Tongue (tissue), 2 donors: ENCODE data around the gene FARS2. TPM values are rescaled to one million over a fixed set of nuclear protein-coding genes. Genes with fewer than 3 reads are reported as not detected.
A peak's percentile ranks its signal among the peaks of the same experiment; 100 is the strongest.

Experiments used
- DNase-seq: peaks from one replicate; pipeline ENCODE4 v3.0.0-alpha.2; 2015
- total RNA-seq: library from RNA; depleted of rRNA; stranded (reverse); fragments of >200 nt; gene quantifications from one replicate; pipeline ENCODE4 v1.2.3, GENCODE V29; 2014

FARS2 gene
- total RNA-seq, 1 donor from 2014 or later, result 38.8 TPM

DNA sequence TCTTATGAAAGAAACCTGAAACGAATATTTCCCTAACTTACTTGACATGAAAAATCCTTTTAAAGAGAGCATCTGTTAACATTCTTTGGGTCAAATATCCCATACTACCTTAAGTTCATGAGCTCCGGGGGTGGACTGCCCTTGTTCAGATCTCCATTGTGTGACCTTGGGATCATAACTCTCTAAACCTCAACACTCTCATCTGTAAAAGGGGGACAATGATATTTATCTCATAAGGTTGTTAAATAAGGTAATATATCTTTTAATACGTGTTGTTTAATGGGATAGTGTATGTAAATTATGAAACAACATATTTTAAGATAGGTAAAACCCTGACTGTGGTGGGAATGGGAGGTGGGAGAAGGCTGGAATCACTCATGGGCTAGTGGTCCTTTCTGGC, 326.3 kb downstream of the FARS2 start:
- no peak for DNase-seq

DNA sequence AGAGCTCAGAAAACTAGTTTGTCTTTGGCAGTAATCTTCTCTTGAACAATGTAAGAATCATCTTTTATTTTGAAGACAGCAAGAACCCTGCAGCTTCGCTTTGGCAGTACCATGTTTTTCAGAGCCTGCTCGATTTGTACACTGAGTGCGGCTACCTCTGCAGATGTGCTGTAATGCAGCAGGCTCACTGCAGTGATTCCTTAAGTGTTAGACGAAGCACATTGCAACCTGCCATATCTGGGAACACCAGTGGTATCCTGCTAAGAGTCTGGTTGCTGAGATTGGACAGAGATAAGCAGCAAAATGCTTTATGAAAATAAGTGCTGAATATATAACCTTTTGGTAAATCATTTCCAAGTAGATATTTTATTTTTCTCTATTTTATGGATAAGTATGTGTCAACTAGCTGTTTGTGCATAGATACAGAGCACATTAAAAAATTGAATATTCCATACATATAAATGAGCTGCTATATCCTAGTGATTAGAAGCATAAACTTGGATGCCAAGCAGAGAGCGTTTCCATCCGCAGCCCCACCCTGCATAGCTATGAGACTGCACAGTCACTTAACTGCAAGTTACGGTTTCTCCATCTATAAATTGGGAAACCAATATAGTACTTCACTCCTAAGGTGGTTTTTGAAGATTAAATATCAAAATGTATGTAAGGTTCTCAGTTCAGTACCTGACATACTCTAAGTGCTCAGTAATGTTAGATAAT, 328.3 kb downstream of the FARS2 start:
- no peak for DNase-seq

DNA sequence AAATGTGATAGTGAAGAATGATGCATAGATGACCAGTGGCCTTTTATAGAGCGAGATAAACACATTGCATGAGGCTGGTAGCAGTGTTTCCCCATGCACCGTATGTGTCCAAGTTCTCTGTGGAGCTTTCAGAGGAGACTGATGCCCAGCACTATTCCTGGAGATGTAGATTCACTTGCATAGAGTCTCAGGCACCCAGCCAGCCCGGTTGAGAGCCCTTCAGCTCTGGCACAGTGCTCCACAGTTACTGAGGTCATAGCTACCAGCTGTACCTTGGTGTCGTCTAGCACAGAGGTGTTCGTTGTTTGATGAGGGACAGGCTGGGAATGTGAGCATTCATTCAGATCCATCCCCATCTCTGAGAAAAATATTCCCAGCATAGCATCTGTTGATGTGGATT, 328.9 kb downstream of the FARS2 start:
- peak; percentile 14 for DNase-seq

DNA sequence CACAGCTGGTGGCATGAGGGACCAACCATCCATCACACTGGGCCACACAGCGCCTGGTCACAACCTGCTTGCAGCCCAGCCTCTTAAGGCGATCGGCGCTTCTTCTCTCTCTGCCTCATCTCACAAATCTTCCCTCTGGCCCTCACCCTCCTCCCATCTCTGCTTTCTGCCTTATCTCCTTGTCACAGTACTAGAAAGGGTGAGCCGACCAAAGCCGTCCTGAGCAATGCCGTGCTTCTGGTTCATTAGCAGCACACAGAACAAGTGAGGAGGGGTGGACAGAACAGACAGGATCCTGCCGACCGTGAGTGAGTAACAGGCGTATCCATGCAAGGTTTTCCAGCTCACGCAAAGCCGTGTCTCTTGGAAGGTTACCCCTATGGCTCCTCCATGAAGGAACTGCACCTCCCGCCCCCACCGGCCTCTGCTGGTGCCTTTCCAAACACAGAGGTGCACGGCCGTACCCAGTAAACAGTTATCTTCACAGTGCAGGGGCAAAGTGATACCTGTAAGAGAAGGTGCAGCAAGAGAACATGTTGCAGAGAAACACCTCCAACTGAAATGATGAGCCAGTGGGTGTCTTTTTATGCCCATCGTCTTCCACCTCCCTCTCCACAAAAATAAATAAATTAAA, 331.7 kb downstream of the FARS2 start:
- no peak for DNase-seq

DNA sequence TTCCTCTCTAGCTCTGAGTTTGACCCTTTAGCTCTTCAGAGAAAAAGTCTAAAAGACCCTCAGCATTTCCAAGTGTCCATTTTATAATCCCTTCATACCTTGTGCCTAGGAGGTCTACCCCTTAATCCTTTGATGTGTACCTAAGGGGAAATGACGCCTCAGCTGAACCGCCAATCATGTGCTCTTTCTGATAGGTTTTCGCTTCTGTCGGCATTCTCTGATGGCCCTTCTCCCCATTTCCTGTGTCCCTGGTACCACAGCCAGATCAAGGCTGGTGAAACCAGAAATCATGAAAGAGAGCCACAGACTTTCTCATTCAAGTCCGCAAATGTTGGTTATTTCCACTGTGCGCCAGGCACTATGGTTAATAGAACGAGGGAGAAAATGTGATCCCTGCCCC, 333.9 kb downstream of the FARS2 start:
- no peak for DNase-seq

DNA sequence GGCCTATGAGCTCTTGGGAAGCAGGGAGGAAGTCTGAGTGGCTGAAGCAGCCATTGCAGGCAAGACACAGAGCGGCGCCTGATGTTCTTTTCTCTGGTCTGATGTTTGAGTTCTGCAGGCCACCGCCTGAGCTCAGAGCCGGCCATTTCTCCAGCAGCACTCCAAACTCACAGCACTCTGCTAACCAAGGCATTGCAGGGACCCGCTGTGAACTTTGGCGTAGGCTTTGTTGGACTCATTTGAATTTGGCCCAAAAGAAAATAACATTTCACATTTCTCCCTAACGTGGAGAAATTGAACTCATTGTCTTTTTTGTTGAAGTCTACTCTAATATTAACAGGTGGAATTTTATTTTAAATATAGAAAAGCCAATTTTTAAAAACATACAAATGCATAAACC, 336.1 kb downstream of the FARS2 start:
- DNase-seq, result no peak

DNA sequence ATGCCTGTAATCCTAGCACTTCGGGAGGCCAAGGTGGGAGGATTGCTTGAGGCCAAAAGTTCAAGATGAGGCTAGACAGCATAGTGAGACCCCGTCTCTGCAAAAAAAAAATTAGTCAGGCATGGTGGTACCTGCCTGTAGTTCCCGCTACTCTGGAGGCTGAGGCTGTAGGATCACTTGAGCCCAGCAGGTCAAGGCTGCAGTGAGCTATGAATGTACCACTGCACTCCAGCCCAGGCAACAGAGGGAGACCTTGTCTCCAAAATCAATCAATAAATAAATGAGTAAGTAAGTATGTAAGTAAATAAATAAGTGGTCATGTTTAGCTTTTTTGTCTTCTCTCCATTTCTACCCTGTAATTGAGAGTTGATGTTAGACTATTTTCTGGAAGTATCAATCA, 336.8 kb downstream of the FARS2 start:
- no peak for DNase-seq

DNA sequence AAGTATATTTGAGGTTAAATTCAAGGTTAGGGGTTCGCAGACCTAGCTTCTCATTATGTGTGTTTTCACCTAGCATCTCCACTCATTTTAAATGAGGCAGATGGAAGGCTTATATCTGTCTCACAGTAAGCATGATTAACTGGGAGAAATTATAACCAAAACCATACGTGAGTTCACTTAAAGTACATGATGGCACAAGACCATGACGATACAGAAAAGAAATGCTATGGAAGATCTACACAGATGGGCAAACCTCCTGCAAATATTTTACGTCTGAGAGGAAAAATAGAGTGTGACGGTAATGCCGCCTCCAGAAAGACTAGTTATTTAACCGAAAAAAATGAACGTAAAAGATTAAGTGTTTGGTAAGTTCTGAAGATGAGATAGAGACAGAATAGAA, 337.8 kb downstream of the FARS2 start:
- no peak for DNase-seq

DNA sequence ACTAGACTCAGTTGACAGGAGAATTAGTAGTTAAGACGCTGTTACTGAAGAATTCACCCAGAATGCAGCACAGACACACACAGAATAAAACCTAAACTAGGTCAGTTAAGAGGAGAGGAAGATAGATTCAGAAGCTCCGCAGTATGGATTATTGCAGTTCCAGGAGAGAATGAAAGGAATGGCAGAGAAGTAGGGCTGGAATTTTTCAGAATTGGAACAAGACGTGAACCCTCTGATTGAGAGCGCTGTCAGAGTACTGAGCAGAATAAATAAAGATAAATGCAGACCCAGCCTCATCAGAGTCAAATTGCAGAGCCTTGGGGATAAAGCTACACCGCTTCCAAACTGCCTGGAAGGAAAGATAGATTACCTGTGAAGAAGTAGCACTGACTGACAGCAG, 344.6 kb downstream of the FARS2 start:
- no peak for DNase-seq

DNA sequence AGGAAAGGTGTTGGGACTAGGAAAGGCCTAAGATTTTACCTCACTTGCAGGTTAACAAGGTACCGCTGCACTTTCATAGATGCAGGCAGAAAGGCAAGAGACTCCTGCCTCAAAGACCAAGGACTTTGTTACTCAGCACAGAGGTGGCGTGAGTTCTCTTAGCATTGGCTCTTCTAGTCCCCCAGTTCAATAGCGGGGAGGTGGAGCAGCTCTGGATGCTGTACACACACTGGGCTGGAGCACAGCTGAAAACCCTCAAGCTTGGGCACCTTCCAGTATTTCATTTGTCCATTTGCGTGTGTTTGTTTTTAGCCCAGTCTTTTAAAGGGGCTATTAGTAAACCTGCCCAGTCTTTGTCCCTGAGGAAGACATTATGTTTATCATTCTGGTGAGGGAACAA, 345.2 kb downstream of the FARS2 start:
- no peak for DNase-seq

DNA sequence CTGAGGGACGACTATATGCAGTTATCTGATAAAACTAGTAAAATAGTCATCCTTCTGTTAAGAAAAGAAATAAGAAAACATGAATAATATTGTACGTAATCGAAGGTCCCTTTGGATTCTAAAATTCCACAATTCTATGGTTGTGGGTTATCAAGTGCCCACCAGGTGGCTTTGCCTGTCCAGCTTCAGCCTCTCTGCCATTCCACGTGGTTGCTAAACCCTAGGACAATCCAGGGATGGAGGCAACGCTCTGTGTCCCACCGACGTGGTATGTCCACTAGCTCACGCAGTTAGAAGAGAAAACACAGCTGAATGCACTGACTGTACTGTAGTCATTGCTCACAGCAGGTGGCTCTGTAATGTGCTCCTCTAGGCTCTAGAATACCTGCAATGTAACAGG, 349.3 kb downstream of the FARS2 start:
- no peak for DNase-seq

DNA sequence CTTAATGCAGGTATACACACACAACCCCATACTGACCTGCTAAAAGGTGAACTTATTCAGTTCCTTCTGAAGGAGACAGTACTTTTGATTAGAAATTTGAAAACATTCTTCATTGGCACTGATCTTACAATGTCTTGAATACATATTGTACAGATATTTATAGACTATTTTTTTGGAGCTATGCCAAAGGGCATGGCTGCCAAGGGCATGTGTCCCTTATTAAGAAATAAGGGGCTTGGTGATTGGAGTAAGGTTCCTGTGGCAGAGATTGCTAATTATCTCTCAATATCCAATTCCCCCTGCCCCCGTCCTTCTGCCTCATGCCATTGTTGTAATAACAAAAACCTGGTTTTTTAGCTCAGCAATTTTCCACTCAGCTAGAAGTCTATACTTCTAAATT, 355.9 kb downstream of the FARS2 start:
- DNase-seq, result peak; percentile 19

DNA sequence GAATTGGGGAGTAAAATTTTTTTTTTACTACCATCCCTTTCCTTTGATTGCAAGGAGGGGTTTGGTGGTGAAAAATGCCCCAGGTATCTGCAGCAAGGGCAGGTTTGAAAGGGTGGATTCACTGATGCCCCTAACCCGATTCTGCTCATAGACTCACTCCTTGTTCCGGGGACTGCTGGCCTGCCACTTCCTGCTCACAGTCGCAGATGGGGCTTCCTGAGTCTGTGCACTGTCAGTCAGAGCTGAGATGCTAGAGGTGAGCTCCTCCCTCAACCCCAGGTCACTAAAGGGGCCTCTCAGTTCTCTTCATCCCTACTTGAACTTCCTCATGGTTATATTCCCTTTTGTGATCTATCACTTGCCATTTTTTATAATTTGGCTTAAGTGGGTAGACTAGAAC, 357.9 kb downstream of the FARS2 start:
- DNase-seq, result no peak

DNA sequence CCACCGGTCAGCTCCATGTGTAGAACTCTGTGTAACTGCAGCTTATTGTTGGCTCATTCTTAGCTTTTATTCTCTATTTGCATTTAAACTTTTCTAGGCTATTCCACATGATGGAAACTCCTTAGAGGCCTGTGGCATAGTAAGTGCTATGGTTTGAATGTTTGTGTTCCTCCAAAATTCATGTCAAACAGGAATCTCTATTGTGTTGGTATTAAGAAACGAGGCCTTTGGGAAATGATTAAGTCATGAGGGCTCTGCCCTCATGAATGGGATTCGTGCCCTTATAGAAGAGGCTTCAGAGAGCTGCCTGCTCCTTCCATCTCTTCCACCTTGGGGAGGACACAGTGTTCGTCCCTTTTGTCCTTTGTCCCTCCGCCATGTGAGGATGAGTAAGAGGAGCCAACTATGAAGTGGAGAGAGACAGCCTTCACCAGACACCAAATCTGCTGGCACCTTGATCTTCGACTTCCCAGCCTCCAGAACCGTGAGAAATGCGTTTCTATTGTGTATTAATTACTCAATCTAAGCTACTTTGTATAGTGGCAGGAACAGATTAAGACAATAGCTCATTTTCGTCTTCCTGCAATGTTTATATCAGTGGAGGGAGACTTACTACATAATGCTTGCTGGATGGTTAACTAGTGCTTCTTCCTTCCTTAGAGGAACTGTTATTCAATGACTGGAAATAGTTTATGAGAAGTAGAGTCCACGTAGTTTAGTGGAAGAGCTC, 361.1 kb downstream of the FARS2 start:
- DNase-seq, result no peak

DNA sequence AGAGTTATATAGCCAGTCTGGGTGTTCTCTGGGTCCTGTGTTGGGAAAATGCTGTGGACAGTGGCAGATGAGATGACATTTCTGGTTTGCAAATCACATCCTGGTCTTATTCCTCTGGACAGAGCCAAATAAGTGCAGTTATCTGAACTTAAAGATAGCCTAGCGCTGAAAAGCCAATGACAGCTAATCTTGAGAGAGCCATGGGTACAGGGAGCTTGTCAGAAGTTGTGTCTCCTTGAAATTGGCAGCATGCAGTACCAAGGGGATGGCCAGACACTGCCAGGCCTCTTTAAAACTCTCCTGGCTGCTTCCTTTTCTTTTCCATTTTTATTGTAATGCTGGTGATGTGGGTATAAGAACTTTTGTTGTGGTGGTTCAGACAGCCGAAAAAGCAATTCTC, 362.5 kb downstream of the FARS2 start:
- no peak for DNase-seq

DNA sequence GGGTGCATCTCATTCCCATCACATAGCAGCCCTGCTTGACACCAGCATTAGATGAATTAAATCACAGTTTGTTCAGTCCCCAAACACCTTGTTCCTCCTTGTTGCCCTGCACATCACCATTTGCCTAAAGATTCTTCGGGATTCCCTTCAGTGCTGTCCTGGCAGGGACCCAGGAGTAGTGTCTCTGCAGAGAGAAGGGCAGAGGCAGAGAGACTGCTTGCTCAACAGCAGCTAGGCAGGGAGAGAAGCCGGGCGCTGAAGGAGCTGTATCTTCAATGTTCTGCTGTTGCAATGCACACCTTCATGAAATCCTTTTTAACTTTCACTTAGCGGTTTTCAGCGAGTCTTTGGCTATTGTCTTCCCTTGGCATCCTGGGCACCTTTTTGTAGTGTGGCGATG, 362.9 kb downstream of the FARS2 start:
- DNase-seq, result no peak

DNA sequence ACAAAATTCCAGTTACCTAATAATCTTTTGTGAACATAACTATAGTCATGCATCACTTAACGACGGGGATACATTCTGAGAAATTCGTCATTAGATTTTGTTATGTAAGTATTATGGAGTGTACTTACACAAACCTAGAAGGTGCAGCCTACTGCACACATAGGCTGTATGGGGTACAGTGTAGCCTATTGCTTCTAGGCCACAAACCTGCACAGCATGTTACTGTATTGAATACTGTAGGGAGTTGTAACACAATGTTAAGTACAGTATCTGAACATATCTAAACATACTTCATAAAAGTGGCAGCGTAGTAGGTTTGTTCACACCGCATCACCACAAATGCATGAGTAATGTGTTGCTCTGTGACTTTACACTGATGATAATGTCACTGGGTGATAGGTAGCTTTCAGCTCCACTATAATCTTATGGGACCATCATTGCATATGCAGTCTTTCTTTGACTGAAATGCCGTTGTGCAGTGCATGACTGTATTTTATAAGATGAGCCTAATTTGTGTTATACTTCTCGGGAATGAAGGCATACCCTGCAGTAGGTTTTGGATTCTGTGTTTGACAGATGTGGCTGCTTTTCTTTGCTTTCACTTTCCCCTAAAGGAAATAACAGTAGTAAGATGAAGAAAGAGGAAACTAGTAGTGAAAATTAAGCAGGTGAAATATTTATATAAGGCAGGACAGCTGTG, 365.6 kb downstream of the FARS2 start:
- DNase-seq, result no peak

DNA sequence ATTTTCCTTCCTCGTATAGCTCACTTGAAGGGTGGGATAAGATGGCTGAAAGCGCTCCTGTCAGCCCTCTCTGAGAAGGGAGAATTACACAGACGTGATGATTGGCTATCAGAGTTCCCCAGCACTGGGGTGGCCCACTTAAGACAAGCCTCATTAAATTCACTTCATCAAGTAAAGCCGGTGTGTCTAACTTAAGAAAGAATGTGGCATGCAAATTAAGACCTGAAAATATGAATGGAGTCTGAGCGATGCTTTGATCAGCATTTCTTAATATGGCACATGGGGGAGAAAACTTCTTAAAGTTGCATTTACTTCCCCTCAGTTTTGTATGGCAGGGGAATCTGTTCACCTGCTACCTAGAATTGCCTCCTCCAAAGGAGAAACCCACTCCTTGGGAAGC, 369.3 kb downstream of the FARS2 start:
- DNase-seq, result no peak

DNA sequence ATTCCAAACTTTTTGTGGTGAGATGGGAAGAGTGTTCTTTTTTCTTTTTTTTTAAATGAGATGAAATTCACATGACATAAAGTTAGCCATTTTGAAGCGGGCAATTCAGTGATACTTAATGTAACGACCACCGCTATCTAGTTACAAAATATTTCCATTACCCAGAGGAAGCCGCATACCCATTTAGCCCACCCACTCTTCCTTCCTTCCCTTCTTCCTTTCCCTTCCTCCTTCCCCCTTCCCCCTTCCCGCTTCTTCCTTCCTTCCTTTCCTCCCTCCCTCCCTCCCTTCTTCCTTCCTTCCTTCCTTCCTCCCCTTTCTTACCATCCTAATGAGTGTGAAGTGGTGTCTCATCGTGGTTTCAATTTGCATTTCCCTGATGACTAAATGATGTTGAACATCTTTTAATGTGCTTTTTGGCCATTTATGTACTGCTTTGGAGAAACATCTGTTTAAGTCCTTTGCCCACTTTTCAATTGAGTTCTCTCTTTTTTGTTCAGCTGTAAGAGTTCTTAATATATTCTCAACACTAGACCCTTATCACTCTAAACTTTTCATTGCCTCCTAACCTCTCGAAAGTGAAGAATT, 371.1 kb downstream of the FARS2 start:
- no peak for DNase-seq

DNA sequence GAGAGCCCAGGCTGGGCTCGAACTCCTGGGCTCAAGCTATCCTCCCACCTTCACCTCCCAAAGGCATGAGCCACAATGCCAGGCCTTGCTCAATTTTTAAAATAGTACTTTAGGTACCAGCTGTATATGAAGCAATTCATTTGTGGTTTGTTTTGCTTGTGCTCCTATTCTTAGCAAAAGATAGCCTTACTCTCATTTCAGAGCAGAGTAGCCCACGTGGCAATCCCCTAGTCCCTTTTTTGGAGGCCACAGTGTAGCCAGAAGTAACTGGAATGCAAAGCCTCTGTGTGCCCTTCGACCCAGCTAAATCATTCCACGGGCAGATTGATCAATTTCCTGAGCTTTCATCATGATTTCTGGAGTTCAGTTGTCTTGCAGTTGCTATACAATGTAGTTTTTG, 373.2 kb downstream of the FARS2 start:
- DNase-seq, result no peak

DNA sequence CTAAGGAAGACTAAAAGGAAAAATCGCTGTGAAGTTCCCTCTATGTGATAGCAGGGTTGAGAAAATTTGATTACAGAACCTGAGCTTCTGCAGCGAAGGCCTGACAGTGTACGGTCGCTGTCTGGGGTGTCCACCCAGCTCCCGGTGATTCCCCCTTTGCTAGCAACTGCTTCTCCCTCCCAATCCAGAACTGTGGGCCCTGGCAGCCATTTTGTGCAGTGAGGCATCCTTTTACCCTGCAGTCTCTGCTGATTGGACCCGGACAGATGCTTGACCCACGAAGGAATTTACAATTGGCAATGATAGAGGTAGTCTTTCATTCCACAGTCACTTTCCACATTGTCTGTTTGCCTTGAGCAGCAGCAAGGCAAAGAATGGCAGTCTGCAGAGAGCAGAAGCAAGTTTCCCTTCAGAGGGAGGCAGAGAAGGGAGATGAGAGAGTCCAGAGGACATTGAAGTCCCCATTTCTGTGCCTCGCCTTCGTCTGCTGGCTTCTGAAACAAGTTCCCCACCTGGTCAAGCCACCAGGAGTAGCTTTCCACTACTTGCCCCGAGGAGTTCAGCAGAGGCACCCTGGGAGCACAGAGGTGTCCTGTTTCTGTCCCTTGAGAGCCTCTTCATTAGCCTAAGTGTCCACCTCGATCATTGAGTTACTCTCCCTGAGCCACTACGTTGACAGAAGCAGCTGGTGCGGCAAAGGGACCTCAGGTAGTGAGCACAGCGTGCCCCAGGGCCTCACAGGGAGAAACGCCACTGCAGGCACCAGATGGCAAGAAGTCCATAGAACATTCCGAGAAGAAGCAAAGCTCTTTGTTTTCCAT, 375.1 kb downstream of the FARS2 start:
- DNase-seq, result peak; percentile 14

DNA sequence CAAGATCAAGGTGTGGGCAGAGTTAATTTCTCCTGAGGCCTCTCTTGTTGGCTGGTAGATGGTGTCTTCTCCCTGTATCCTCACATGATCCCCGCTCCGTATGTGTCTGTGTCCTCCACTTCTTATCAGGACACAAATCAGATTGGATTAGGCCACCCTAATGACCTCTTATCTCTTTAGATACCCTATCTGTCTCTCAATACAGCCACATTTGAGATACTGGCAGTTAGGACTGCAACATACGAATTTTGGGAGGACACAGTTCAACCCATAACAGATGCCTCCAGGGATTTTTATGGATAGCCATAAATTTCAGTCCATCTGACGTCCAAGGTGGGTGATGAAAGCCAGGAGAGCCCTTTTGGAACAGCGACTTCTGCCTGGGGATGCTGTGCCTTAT, 376.4 kb downstream of the FARS2 start:
- DNase-seq, result no peak
